ENCODE measurements around the gene WRNIP1.

Gene WRNIP1

GRCh38 chr6:2807342-2808090, 42.3 kb downstream of the WRNIP1 start:
- no peak for DNase-seq (ENCODE audit: low spot score)

- no peak for DNase-seq (ENCODE audit: low spot score)
Measured at GRCh38 chr6:2809015-2809414, 43.8 kb downstream of the WRNIP1 start.

GRCh38 chr6:2810092-2810671, 45.0 kb downstream of the WRNIP1 start:
- DNase-seq (ENCODE audit: low spot score): no peak

- no peak for DNase-seq (ENCODE audit: low spot score)
Measured at GRCh38 chr6:2812695-2813094, 47.5 kb downstream of the WRNIP1 start.

- DNase-seq (ENCODE audit: low spot score): no peak
Measured at GRCh38 chr6:2816158-2816557, 51.0 kb downstream of the WRNIP1 start.

GRCh38 chr6:2817903-2818443, 52.8 kb downstream of the WRNIP1 start:
- no peak for DNase-seq (ENCODE audit: low spot score)

- no peak for DNase-seq (ENCODE audit: low spot score)
Measured at GRCh38 chr6:2818593-2818992, 53.4 kb downstream of the WRNIP1 start.

GRCh38 chr6:2819115-2819514, 53.9 kb downstream of the WRNIP1 start:
- no peak for DNase-seq (ENCODE audit: low spot score)

- DNase-seq (ENCODE audit: low spot score): no peak
Measured at GRCh38 chr6:2819978-2820377, 54.8 kb downstream of the WRNIP1 start.

- DNase-seq (ENCODE audit: low spot score): no peak
Measured at GRCh38 chr6:2820415-2820814, 55.2 kb downstream of the WRNIP1 start.

GRCh38 chr6:2821554-2821953, 56.4 kb downstream of the WRNIP1 start:
- DNase-seq (ENCODE audit: low spot score): no peak

- no peak for DNase-seq (ENCODE audit: low spot score)
Measured at GRCh38 chr6:2823104-2823850, 58.1 kb downstream of the WRNIP1 start.

GRCh38 chr6:2826131-2826530, 60.9 kb downstream of the WRNIP1 start:
- DNase-seq (ENCODE audit: low spot score): no peak

GRCh38 chr6:2827142-2827541, 61.9 kb downstream of the WRNIP1 start:
- DNase-seq (ENCODE audit: low spot score): no peak

GRCh38 chr6:2828629-2829028, 63.4 kb downstream of the WRNIP1 start:
- DNase-seq (ENCODE audit: low spot score): no peak

GRCh38 chr6:2829253-2829652, 64.1 kb downstream of the WRNIP1 start:
- DNase-seq (ENCODE audit: low spot score): no peak

GRCh38 chr6:2830183-2830582, 65.0 kb downstream of the WRNIP1 start:
- no peak for DNase-seq (ENCODE audit: low spot score)

- no peak for DNase-seq (ENCODE audit: low spot score)
Measured at GRCh38 chr6:2831392-2831791, 66.2 kb downstream of the WRNIP1 start.

- no peak for DNase-seq (ENCODE audit: low spot score)
Measured at GRCh38 chr6:2834262-2834661, 69.1 kb downstream of the WRNIP1 start.
